A549 treated with AZD9567 at 1 μM for 4 hours (cell line): Measurements from ENCODE around the gene SKP2. TPM values are rescaled to one million over a fixed set of nuclear protein-coding genes. Genes with fewer than 3 reads are reported as not detected.

Experiments used
- total RNA-seq: library from RNA; stranded (reverse); fragments of 200-300 nt; extraction: Qiagen RNA extraction; gene quantifications from 5 replicates; pipeline ENCODE4 v1.2.3, GENCODE V29; 2022; ENCODE audit not compliant: insufficient read depth

The SKP2 gene
- 21.2 to 25.8 TPM (median 22.0 TPM) in 5 replicates for total RNA-seq

GRCh38 chr5:36151434-36152323 lies at the start of gene SKP2, which contains the start of gene LMBRD2:
Gene SKP2, plus strand, starts transcription at chr5:36152111. Its CDS starts 152 bp downstream, at chr5:36152263.
Gene LMBRD2, minus strand, starts transcription at chr5:36151887. Its CDS starts 8,538 bp downstream, at chr5:36143349.

Other genes with a start within 250 kb of the SKP2 start
- not detected in 5 replicates for gene CAPSL, start 213.5 kb upstream of the SKP2 start, total RNA-seq
- not detected in 5 replicates for gene UGT3A1, start 160.7 kb upstream of the SKP2 start, total RNA-seq
- gene UGT3A2, start 85.2 kb upstream of the SKP2 start, total RNA-seq, result not detected in 5 replicates
- 1.3 to 5.6 TPM (median 1.9 TPM) in 5 replicates for gene LMBRD2, start 224 bp upstream of the SKP2 start, total RNA-seq
- gene NADK2, start 89.8 kb downstream of the SKP2 start, total RNA-seq, result 10.5 to 13.8 TPM (median 12.2 TPM) in 5 replicates
- gene RANBP3L, start 149.8 kb downstream of the SKP2 start, total RNA-seq, result not detected in 5 replicates